K562 (cell line): Measurements from ENCODE around the gene FAM204A. TPM values are rescaled to one million over a fixed set of nuclear protein-coding genes. Genes with fewer than 3 reads are reported as not detected.
A peak's percentile ranks its signal among the peaks of the same experiment; 100 is the strongest.

Experiments
- ATAC-seq: fragments of 200-7000 bp; cut with Tn5 transposase; 3 replicates; pipeline ENCODE4 v1.9.1; 2020; ENCODE audit warnings: moderate library complexity
- BruUV-seq: library from RNA; stranded (reverse); fragments of 400-500 nt; replicated peaks from 2 replicates; lab custom pipeline; 2021; lab: Mats Ljungman, UMichigan
- CTCF ChIA-PET: fragments of 300-600 bp; formaldehyde crosslinking; extraction: SDS; loops from one replicate; lab custom pipeline; 2021; ENCODE audit warnings: low intra/inter-chr PET ratio; lab: Yijun Ruan, JAX
- POLR2A ChIA-PET: fragments of 300-600, 350-650 bp; sonication (Branson Sonifier 250); formaldehyde crosslinking; extraction: SDS; loops from one replicate; lab custom pipeline; 2021; ENCODE audit warnings: antibody characterized with exemption, inconsistent platforms; lab: Yijun Ruan, JAX
- DNase-seq, 4 experiments: peaks; one replicate each; pipeline versions ENCODE4 v3.0.0 to v3.0.0-alpha.2; 2011 to 2018; ENCODE audit warnings: low spot score in 3 of 4, mixed read lengths in 3 of 4; ENCODE audit errors: extremely low read depth in 1 of 4
- FAIRE-seq: peaks from 2 replicates; lab custom pipeline; 2011; peaks lifted over from hg19 to GRCh38; lab: Jason Lieb, UNC
- H2AFZ ChIP-seq: 2 replicates; pipeline ENCODE4 v1.6.0; 2011; ENCODE audit warnings: low read depth, low read length, control low read depth, inconsistent platforms
- H3K27ac ChIP-seq: fragments of 200-600 bp; 3 replicates; pipeline ENCODE4 v1.8.0; 2011; ENCODE audit warnings: low read depth, mild to moderate bottlenecking, control low read depth, inconsistent platforms, low read length, moderate library complexity, mixed read lengths; ENCODE audit errors: extremely low read depth
- H3K27me3 ChIP-seq, 2 experiments: fragments of 300-600 bp in 1 of 2; 2 replicates in 1 of 2; 3 replicates in 1 of 2; pipeline versions ENCODE4 v1.6.0 to v1.8.0; 2011; ENCODE audit warnings: inconsistent platforms in 2 of 2, low read length in 2 of 2, mild to moderate bottlenecking in 1 of 2, mixed read lengths in 1 of 2, moderate library complexity in 1 of 2; ENCODE audit not compliant: control insufficient read depth in 2 of 2, insufficient read depth in 2 of 2
- H3K36me3 ChIP-seq: fragments of 300-600 bp; 3 replicates; pipeline ENCODE4 v1.8.0; 2011; ENCODE audit warnings: mild to moderate bottlenecking, low read length, inconsistent platforms; ENCODE audit not compliant: control insufficient read depth, insufficient read depth
- H3K4me1 ChIP-seq, 2 experiments: fragments of 200-600 bp in 1 of 2; replicated peaks in 1 of 2; 2 replicates in 1 of 2; 3 replicates in 1 of 2; pipeline versions ENCODE4 v1.5.1 to v1.8.0; 2011; ENCODE audit warnings: inconsistent platforms in 2 of 2, low read length in 2 of 2, mild to moderate bottlenecking in 1 of 2, mixed read lengths in 1 of 2, moderate library complexity in 1 of 2; ENCODE audit not compliant: control insufficient read depth in 2 of 2, insufficient read depth in 2 of 2
- H3K4me2 ChIP-seq: 2 replicates; pipeline ENCODE4 v1.6.1; 2011; ENCODE audit warnings: low read length, control low read depth, inconsistent platforms, mixed read lengths; ENCODE audit not compliant: insufficient read depth
- H3K4me3 ChIP-seq: fragments of 200-600 bp; sonication (generic), shearing (Covaris generic); 2 replicates; pipeline ENCODE4 v1.5.1; 2016; ENCODE audit warnings: control low read depth, inconsistent platforms
- H3K79me2 ChIP-seq: fragments of 200-600 bp; 3 replicates; pipeline ENCODE4 v1.8.0; 2011; ENCODE audit warnings: low read length, inconsistent platforms; ENCODE audit not compliant: control insufficient read depth, insufficient read depth
- H3K9ac ChIP-seq, 2 experiments: 2 replicates each; pipeline versions ENCODE4 v1.6.0 to v1.6.1; 2011; ENCODE audit warnings: low read depth in 2 of 2, low read length in 2 of 2, control low read depth in 1 of 2, inconsistent platforms in 1 of 2, mild to moderate bottlenecking in 1 of 2, mixed read lengths in 1 of 2; ENCODE audit not compliant: insufficient read depth in 1 of 2
- H3K9me1 ChIP-seq: one replicate; pipeline ENCODE4 v1.6.0; 2011; ENCODE audit warnings: inconsistent platforms, mild to moderate bottlenecking, low read length, moderate library complexity; ENCODE audit not compliant: control insufficient read depth, insufficient read depth
- H3K9me3 ChIP-seq: replicated peaks from 2 replicates; pipeline ENCODE4 v1.5.1; 2011; ENCODE audit warnings: low read depth, low read length, inconsistent platforms; ENCODE audit not compliant: control insufficient read depth, insufficient read depth
- H4K20me1 ChIP-seq: replicated peaks from 2 replicates; pipeline ENCODE4 v1.6.1; 2011; ENCODE audit warnings: low read length, inconsistent platforms, mixed read lengths; ENCODE audit not compliant: control insufficient read depth, insufficient read depth
- C11orf30 ChIP-seq: fragments of 450-650 bp; IDR thresholded peaks from 2 replicates; pipeline ENCODE4 v1.6.1; 2016; ENCODE audit warnings: low read depth, mild to moderate bottlenecking
- HNRNPH1 ChIP-seq: fragments of 200-400 bp; formaldehyde crosslinking; optimal IDR thresholded peaks from 2 replicates; pipeline ENCODE3; 2017; ENCODE audit warnings: low read depth, mild to moderate bottlenecking, low read length, moderate library complexity
- MAFF ChIP-seq: IDR thresholded peaks from 2 replicates; pipeline ENCODE4 v1.6.1; 2012; ENCODE audit warnings: low read length, improper control_type of control experiment
- MAFG ChIP-seq: fragments of 450-650 bp; conservative IDR thresholded peaks from 2 replicates; pipeline ENCODE4 v1.6.1; 2016; ENCODE audit warnings: missing genetic modification characterization, missing compliant biosample characterization
- MAFK ChIP-seq: IDR thresholded peaks from 2 replicates; pipeline ENCODE4 v1.6.1; 2011; ENCODE audit warnings: low read length, improper control_type of control experiment
- MIER1 ChIP-seq: fragments of 450-650 bp; IDR thresholded peaks from 2 replicates; pipeline ENCODE4 v1.6.1; 2016; ENCODE audit warnings: antibody characterized with exemption, mild to moderate bottlenecking, low read depth
- ZNF316 ChIP-seq: fragments of 450-650 bp; IDR thresholded peaks from 2 replicates; pipeline ENCODE4 v1.6.1; 2016
- ZNF436 ChIP-seq: fragments of 250-450, 450-650 bp; sonication (Bioruptor Pico); formaldehyde crosslinking; IDR thresholded peaks from 2 replicates; pipeline ENCODE4 v1.7.0; 2020; ENCODE audit warnings: mild to moderate bottlenecking
- WGBS: fragments of 100-300 bp; shearing (Covaris generic); methylation state at CpG from one replicate; pipeline ENCODE4 v1.1.6; 2016; ENCODE audit warnings: low coverage, mixed read lengths; ENCODE audit not compliant: insufficient coverage; ENCODE audit errors: missing lambda C conversion rate; 5-methylcytosine and 5-hydroxymethylcytosine counted together
- in situ Hi-C: fragments of 300-500 bp; cut with MboI; formaldehyde crosslinking; loops from 4 replicates; pipeline ENCODE4 v1.15.0; 2018; ENCODE audit warnings: inconsistent platforms, mixed read lengths
- intact Hi-C: fragments of 100-400 bp; cut with micrococcal nuclease; formaldehyde crosslinking; loops from 2 replicates; pipeline ENCODE4 v1.14.2; 2022
- polyA plus RNA-seq, 8 experiments: library from polyadenylated mRNA; depleted of rRNA in 4 of 8; stranded (reverse) in 5 of 8; unstranded in 3 of 8; fragments of >200 nt; fragmentation: Nextera tagmentation in 2 of 8; fragmentation: Illumina TruSeq in 1 of 8; extraction: Ambion mirVana in 2 of 8; extraction: Trizol in 1 of 8; gene quantifications; 2 replicates each; pipeline versions ENCODE4 v1.2.1 to v1.2.3, GENCODE V29; 2011 to 2014; ENCODE audit warnings: inconsistent platforms in 1 of 8, missing spikeins in 1 of 8
- total RNA-seq, 7 experiments: library from RNA; depleted of rRNA in 6 of 7; stranded (reverse); fragments of >200 nt in 6 of 7; fragmentation: Illumina TruSeq in 2 of 7; extraction: Trizol in 2 of 7; gene quantifications; 2 replicates each; pipeline versions ENCODE4 v1.2.1 to v1.2.3, GENCODE V29; 2011 to 2021; ENCODE audit warnings: low replicate concordance in 1 of 7
- TF ChIP-seq, protein P1 (sequence below): sonication (generic); formaldehyde crosslinking; IDR thresholded peaks from 2 replicates; pipeline ENCODE4 v1.8.0; 2023; ENCODE audit warnings: missing genetic modification reagents, mild to moderate bottlenecking, borderline replicate concordance
- TF ChIP-seq, protein P2 (sequence below), 2 experiments: fragments of 450-650 bp in 1 of 2; sonication (generic) in 1 of 2; formaldehyde crosslinking in 1 of 2; IDR thresholded peaks in 1 of 2; conservative IDR thresholded peaks in 1 of 2; 2 replicates each; pipeline versions ENCODE4 v1.6.1 to v1.8.1; 2016 to 2023; ENCODE audit warnings: mild to moderate bottlenecking in 2 of 2, moderate library complexity in 2 of 2, inconsistent platforms in 1 of 2, missing genetic modification reagents in 1 of 2

Gene FAM204A
- total and polyA plus RNA-seq, 9 of the 15 experiments (the other 6 are each of a cell fraction or from before 2014, with no cell fraction given): 29.0 to 64.5 (median 44.9) TPM

DNA sequence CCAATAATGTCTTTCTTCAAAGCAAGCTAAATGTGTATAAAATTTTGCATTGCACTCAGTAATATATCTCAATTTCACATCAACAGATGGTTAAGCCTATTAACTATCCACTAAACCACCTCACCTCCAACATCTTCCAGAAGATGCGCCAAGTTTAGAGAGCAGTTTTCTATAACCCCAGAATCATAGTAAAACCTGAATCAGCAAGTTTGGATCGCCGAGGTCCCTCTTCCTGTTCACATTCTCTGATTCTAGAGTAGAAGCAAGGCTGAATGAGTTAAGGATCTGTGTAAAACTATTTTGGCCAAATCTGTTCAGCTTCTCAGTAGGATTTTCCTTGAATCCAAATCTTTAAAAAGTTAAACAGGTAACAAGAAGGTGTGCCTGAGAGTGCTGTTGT is 1.4 kb upstream of the FAM204A start:
- ATAC-seq (no peak), FAIRE-seq (no peak), DNase-seq (no peak)
- Histone ChIP-seq H3K9me3 (no peaks in the 10 kb centered on the region), H3K4me1 (peaks cover 0 to 4% of the 10 kb centered on the region in 2 experiments; a peak in 2 of 5 replicates), H2AFZ (peak overlapping the region; percentile 81), H3K9me1 (no peaks in the 10 kb centered on the region), H3K4me3 (no peak overlapping the region), H3K4me2 (no peak overlapping the region), H4K20me1 (no peaks in the 10 kb centered on the region), H3K36me3 (peaks cover 12% of the 10 kb centered on the region; the same call in 1 of the 3 replicates), H3K9ac (no peak overlapping the region), H3K27ac (no peak overlapping the region), H3K79me2 (peaks cover 34% of the 10 kb centered on the region), H3K27me3 (no peaks in the 10 kb centered on the region)
- ChIA-PET POLR2A (interaction anchor here (0.6 kb wide), 1 partner anchor 877 kb away, joined by 3 read pairs; no protein-coding TSS in a partner anchor), CTCF (no interaction called here)
- BruUV-seq: no TSS peak
- TF ChIP-seq MAFK (peak; percentile 18; the same call in 1 of the 2 replicates), HNRNPH1 (no peak), MAFG (tag) (peak; percentile 60), MAFF (peak; percentile 50; the same call in 1 of the 2 replicates), C11orf30 (peak; percentile 74), ZNF316 (peak; percentile 81), ZNF436 (CRISPR knock-in tag) (no peak)
- 88% methylated on average over 3 of the region's 3 CpGs for WGBS
- intact Hi-C loops (loop anchor here (10.0 kb wide), 1 partner anchor 81 kb away; no protein-coding TSS in a partner anchor), in situ Hi-C loops (no loop called here)

DNA sequence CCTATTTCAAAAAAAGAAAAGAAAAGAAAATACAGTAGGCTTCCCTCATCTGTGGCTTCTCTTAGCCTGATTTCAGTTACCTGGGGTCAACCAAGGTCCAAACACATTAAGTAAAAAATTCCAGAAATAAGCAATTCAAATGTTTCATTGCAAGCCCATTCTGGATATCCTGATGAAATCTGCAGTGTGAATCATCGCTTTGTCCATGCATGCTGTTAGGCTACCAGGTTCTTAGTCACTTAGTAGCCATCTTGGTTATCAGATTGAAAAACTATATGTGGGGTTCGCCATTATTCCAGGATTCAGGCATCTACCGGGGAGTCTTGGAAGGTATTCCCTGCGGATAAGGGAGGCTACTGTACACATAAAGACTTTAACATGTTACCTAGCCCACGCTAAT is 991 bp upstream of the FAM204A start:
- CTCF ChIA-PET: no interaction called here
- Histone ChIP-seq H3K9ac (no peak overlapping the region), H3K4me1 (peaks cover 0 to 4% of the 10 kb centered on the region in 2 experiments; a peak in 2 of 5 replicates), H3K4me2 (no peak overlapping the region), H3K9me3 (no peaks in the 10 kb centered on the region), H3K27me3 (no peaks in the 10 kb centered on the region), H3K36me3 (peaks cover 16% of the 10 kb centered on the region; the same call in 1 of the 3 replicates), H3K79me2 (peaks cover 35% of the 10 kb centered on the region), H3K9me1 (no peaks in the 10 kb centered on the region), H3K27ac (no peak overlapping the region), H2AFZ (peak overlapping the region; percentile 81), H3K4me3 (no peak overlapping the region), H4K20me1 (no peaks in the 10 kb centered on the region)
- ATAC-seq (no peak), DNase-seq (no peak), FAIRE-seq (no peak)
- WGBS: 61% methylated on average over 5 of the region's 5 CpGs
- in situ Hi-C loops: no loop called here
- intact Hi-C loops: loop anchor here (10.0 kb wide), 1 partner anchor 82 kb away; no protein-coding TSS in a partner anchor
- POLR2A ChIA-PET: no interaction called here
- BruUV-seq: no TSS peak
- TF ChIP-seq, protein P1, sequence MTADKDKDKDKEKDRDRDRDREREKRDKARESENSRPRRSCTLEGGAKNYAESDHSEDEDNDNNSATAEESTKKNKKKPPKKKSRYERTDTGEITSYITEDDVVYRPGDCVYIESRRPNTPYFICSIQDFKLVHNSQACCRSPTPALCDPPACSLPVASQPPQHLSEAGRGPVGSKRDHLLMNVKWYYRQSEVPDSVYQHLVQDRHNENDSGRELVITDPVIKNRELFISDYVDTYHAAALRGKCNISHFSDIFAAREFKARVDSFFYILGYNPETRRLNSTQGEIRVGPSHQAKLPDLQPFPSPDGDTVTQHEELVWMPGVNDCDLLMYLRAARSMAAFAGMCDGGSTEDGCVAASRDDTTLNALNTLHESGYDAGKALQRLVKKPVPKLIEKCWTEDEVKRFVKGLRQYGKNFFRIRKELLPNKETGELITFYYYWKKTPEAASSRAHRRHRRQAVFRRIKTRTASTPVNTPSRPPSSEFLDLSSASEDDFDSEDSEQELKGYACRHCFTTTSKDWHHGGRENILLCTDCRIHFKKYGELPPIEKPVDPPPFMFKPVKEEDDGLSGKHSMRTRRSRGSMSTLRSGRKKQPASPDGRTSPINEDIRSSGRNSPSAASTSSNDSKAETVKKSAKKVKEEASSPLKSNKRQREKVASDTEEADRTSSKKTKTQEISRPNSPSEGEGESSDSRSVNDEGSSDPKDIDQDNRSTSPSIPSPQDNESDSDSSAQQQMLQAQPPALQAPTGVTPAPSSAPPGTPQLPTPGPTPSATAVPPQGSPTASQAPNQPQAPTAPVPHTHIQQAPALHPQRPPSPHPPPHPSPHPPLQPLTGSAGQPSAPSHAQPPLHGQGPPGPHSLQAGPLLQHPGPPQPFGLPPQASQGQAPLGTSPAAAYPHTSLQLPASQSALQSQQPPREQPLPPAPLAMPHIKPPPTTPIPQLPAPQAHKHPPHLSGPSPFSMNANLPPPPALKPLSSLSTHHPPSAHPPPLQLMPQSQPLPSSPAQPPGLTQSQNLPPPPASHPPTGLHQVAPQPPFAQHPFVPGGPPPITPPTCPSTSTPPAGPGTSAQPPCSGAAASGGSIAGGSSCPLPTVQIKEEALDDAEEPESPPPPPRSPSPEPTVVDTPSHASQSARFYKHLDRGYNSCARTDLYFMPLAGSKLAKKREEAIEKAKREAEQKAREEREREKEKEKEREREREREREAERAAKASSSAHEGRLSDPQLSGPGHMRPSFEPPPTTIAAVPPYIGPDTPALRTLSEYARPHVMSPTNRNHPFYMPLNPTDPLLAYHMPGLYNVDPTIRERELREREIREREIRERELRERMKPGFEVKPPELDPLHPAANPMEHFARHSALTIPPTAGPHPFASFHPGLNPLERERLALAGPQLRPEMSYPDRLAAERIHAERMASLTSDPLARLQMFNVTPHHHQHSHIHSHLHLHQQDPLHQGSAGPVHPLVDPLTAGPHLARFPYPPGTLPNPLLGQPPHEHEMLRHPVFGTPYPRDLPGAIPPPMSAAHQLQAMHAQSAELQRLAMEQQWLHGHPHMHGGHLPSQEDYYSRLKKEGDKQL (CRISPR knock-in tag): no peak
- TF ChIP-seq MIER1: no peak
- TF ChIP-seq, protein P2, sequence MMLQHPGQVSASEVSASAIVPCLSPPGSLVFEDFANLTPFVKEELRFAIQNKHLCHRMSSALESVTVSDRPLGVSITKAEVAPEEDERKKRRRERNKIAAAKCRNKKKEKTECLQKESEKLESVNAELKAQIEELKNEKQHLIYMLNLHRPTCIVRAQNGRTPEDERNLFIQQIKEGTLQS (IDR thresholded peaks at IDR 0.05): peak; percentile 21; the same call in 1 of the 2 replicates
- TF ChIP-seq, protein P2 (CRISPR knock-in tag; conservative IDR thresholded peaks at IDR 0.05): no peak
